CD4-positive, alpha-beta T cell treated with Interleukin-6 for 4 hours (primary cell): Measurements from ENCODE around the gene CPD.
A peak's percentile ranks its signal among the peaks of the same experiment; 100 is the strongest.
"Not testable (repeated sequence)": the region's sequence is repeated elsewhere in the genome, so short reads cannot be mapped to it uniquely, and the experiment has no call there.

Experiments
- DNase-seq: peaks from one replicate; pipeline ENCODE4 v3.0.0-alpha.2; 2020; ENCODE audit warnings: mixed read lengths

Gene CPD

DNA sequence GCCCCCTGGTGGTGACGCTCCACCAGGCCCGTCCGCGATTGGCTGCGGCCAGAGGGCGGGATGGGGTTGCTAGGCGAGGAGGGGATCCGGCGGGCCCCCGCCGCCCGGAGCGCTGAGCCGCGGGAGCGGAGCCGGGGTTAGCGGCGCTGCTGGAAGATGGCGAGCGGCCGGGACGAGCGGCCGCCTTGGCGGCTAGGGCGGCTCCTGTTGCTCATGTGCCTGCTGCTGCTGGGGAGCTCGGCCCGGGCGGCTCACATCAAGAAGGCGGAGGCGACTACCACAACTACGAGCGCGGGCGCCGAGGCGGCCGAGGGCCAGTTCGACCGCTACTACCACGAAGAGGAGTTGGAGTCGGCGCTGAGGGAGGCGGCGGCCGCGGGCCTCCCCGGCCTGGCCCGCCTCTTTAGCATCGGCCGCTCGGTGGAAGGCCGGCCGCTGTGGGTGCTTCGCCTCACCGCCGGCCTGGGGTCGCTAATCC, at the start of gene CPD:
Gene CPD (plus strand): TSS at position 103 of the 478 bp plus-strand sequence. CDS start 54 bp downstream, at position 157.
- DNase-seq: peak; percentile 98

GRCh38 chr17:30332057-30332542, 46.6 kb upstream of the CPD start:
- peak; percentile 70 for DNase-seq

GRCh38 chr17:30333503-30334360, 45.0 kb upstream of the CPD start, which contains the start of gene TMIGD1:
Gene TMIGD1 (minus strand): TSS chr17:30334057. CDS start chr17:30332133, 1,924 bp downstream.
- no peak for DNase-seq

DNA sequence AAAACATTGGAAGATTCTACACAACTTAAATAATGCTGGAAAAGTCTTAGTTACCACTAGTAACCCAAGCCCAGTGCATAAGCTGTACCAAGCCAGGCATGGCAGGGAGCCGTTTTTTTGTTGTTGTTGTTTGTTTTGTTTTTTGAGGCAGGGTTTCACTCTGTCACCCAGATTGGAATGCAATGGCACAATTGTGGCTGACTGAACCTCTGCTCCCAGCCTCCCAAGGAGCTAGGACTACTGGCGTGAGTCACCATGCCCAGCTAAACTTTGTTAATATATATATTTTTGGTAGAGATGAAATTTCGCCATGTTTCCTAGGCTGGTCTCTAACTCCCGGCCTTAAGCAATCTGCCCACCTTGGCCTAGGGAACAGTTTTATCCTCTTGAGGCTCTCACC, 44.3 kb upstream of the CPD start:
- no peak for DNase-seq

- peak; percentile 80 for DNase-seq
Observed at GRCh38 chr17:30336369-30337171, 42.2 kb upstream of the CPD start.

GRCh38 chr17:30337393-30337999, 41.2 kb upstream of the CPD start:
- no peak for DNase-seq

GRCh38 chr17:30339086-30339485, 39.6 kb upstream of the CPD start:
- DNase-seq: no peak

DNA sequence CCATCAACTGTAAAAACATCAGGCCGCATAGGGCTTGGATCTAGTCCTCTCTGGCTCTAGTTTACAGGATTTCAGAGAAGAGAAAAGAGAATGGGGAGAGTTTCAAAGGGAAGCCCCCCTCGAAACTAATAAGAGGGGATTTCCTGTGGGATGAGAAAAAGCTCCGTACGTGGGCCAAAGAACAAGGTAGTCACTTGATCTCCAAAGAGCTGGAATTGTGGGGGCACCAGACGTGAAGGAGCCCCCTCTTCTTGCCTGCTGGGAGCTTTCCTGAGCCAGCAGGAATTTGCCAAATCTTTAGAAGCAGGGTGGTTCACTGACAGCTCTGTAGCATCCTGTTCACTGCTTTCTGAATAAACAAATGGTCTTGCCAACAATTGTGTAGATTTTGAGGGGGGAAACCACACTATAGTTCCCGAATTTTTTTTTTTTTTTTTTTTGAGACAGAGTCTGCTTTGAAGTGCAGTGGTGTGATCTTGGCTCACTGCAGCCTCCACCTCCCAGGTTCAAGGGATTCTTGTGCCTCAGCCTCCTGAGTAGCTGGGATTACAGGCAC, 37.8 kb upstream of the CPD start:
- no peak for DNase-seq

- no peak for DNase-seq
Observed at GRCh38 chr17:30341703-30342249, 37.0 kb upstream of the CPD start.

DNA sequence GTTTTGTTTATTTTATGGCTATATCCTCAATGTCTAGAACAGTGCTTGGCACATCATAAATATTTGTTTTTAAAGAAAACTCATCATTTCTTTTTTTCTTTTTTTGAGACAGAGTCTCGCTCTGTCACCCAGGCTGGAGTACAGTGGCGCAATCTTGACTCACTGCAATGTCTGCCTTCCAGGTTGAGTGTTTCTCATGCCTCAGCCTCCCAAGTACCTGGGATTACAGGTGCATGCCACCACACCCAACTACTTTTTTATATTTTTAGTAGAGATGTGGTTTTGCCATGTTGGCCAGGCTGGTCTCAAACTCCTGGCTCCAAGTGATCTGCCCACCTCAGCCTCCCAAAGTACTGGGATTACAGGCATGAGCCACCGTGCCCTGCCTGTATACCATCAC, 35.5 kb upstream of the CPD start:
- DNase-seq: not testable (repeated sequence)

DNA sequence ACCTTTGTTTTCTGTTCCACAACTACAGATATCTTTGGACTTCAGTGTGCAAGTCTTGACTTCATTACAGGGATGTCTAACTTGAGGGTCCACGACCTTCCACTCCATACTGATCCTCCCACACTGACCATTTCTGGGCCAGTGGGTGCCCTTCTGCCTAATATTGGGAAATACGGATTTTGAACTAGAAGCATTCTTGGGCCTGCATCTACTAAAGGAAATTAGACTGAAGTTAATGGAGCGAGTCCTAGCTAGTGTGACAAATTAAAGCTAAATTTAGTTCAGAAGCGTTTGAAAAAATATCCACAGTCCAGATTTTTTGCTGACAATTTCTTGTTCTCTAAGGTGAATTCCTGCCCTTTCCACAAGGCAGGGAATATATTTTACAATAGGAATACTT, 34.9 kb upstream of the CPD start:
- DNase-seq: no peak

- no peak for DNase-seq
Observed at GRCh38 chr17:30344283-30345088, 34.2 kb upstream of the CPD start.

DNA sequence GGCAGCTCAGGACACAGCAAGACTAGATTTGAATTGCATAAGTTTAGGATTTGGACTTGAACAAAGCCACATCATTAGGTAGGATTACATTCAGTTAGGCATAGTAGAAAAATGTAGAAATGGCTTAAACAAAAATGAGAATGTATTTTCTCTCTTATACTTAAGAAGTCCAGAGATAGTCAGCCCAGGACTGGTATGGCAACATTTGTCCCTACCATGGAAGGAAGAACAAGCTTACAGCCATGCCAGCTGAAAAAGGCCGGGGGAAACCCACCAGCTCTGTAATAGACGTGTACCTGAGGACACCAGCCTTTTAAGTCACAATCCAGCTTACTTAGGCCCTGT, 33.7 kb upstream of the CPD start:
- DNase-seq: no peak

DNA sequence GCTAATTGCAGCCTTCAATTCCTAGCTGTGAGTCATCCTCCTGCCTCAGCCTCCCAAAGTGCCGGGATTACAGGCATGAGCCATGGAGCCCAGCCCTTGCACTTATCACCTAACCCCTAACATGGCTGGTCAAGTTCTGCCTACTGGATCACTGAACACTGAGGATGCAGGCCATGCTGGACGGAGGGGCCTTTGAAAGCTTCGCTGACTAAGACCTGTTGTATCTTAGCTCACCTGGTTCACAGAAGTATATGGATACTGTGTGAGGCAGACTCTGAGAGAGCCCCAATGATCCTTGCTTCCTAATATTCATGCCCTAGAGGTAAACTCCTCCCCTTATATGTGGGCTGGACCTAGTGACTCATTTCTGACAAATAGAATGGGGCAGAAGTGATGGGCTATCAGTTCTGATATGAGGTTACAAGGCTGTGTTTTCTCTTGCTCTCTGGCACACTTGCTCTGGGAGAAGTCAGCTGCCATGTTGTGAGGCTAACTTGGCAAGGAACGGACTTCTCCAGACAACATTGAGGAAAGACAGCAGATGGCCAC, 33.1 kb upstream of the CPD start:
- DNase-seq: no peak

DNA sequence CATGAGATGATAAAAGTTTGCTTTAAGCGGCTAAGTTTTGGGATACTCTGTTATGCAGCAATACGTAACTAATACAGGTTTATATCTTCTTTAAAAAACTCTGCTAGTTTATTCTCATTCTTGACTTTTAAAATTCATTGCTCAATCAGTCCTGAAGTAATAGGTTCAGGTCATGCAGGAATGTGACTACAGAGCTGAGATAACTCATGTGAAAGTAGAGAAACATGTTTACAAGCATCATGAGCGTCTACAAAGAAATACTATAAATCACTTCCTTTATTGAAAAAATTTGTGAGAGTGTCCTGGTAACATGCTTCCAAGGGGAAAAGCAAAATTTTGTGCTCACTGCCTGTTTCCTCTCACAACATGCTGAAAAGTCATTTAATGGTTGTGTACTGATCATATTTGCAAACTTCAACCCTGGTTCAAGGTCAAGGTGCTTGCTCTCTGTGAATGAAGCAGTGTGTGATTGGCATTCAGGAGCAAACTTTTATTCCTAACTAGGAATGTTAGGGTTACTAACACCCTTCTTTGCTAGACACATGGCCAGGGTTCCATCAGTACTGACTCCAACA, 32.4 kb upstream of the CPD start:
- DNase-seq: no peak

DNA sequence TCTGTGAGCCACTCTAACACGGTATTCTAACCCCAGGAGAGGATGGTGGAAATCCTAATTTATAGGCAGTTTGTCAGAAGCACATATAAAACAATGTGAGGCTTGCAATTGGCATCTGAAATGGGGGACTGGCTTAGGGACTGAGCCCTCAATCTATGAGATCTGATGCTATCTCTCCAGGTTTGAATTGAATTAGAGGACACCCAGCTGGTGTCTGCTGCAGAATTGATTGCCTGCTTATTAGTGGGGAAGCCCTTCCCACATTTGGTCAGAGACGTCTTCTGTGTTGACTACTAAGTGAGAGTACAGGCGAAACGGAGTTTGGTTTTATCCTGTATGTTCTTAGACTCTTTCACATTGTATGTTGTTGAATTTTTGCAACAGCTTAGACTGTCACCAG, 31.2 kb upstream of the CPD start:
- DNase-seq: no peak

- DNase-seq: no peak
Observed at GRCh38 chr17:30349252-30349651, 29.5 kb upstream of the CPD start.

DNA sequence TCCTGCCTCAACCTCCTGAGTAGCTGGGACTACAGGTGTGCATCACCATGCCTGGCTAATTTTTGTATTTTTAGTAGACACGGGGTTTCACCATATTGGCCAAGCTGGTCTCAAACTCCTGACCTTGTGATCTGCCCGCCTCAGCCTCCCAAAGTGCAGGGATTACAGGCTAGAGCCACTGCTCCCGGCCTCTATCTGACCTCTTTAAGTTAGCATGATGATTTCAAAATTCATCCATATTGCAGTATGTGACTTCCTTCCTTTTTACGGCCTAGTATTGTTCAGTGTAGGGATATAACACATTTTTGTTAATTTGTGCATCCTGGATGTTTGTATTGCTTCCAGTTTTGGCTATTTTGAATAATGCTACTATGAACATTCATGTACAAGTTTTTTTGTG, 27.5 kb upstream of the CPD start:
- not testable (repeated sequence) for DNase-seq

GRCh38 chr17:30351735-30352134, 27.0 kb upstream of the CPD start:
- DNase-seq: no peak

GRCh38 chr17:30352240-30352814, 26.4 kb upstream of the CPD start:
- DNase-seq: no peak

DNA sequence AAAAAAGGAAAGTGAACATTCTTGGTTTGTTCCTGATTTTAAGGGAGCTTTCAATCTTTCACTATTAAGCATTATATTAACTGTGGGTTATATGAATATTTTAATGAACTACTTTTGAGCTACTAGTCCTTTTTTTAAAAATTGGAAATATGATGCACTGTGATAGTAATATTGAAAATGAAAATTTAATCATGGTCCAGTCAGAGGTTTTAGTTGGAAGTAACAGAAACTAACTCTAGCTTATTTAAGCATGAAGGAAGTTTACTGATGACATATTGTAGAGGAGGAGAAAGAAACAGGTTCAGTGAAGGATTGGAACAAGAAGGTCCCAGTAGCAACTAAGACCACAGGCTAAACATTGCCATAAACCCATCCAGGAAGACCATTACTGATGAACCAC, 24.0 kb upstream of the CPD start:
- DNase-seq: no peak
